ENCODE results near the gene EXTL1.

Gene EXTL1

DNA sequence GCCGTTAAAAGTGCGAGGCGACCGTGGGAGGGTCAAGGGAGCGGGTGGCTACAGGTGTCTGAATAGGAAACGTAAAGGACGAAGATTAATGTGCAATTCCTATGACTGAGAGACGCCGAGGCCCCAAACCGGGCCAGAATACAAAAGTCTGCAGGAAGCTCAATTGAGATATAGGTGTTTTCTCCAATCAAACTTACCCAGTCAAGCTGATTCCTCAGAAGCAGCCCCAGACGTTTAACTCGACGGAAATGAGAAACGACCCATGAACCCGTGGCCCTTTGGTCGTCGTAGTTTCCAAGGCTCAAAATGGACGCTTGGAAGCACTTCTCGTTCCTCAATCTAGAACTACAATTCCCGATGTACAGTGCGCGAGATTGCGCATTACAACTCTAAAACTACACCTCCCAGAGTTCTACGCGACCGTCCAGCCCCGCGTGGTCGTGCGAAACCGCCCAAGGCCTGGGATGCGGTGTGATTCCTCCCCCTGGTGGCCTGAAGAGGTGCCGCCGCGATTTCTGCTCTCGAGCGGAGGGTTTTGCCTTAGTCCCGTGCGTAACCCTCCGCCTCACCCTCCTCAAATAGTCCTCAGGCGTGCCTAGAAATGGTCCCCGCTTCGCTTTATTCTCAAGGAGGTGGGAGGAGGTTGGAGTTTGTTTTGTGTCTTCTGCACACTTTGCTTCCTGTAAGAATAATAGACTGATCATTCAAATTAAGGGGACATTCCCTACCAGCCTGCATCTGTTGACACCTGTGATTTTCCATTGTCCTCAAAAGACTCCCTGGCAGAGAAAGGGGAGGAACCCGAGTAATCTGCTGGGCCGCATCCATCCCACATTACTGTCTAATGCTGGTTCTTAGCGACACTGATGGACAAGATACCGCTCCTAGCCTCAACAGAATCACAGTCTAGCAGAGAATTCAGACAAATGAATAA lies 23.5 kb upstream of the EXTL1 start, which contains the start of gene PAFAH2:
PAFAH2 (minus strand) TSS at position 236 of the 934 bp plus-strand sequence. CDS start 7,247 bp downstream, outside the sequence.
- peak; percentile 99 for DNase-seq (ENCODE audit: low read depth)

- DNase-seq (ENCODE audit: low read depth), result no peak
These were observed 22.4 kb upstream of the EXTL1 start for GRCh38 chr1:25999041-25999800.

- no peak for DNase-seq (ENCODE audit: low read depth)
These were observed 18.3 kb upstream of the EXTL1 start for GRCh38 chr1:26003262-26003661.

DNA sequence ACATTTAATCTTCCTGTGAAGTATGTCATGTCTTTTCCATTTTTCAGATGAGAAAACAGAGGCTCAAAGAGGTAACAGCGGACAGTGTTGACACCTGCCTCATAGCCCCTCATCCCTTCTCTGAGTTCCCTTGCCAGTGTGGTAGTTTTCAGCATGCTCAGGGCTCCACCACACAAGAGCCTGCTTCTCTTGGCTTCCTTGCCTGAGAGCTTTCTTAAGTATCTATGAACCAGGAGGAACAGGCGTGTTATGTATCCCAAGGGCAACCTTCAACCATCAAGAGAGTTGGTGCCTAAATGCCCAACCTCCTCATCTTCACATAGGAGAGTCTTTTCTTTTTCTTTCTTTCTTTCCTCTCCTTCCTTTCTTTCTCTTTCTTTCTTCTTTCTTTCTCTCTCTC lies 17.8 kb upstream of the EXTL1 start:
- DNase-seq (ENCODE audit: low read depth), result no peak

DNA sequence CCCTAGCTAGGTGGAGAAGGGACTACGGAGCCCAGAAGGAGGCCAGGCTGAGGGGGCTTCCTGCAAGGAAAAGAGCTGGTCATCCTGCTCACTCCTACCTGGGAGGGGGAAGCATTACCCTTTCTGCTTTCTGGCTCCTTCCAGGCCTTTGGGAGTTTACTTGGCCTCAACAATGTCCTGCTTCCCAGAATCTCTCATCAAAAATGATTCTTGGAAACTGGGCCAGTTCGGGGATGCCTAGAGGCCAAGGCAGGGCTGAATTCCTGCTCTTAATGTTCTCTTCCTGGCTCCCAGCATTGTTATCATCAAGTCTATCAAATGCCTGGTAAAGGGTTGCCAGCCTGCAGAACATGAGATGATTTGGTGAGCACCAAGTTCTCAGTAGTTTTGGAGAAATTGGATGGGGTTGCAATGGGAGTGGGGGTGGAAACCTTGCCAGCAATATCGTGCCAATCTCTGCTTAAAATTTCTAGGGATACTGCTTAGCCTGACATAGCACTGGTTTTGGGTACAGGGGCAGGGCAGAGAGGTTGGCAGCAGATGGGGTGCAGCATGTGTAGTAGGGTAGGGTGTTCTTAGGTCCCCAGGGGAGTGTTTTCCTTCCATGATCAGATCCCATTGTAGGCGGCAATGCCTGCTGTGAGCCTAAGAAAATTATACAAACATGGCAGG lies 16.0 kb upstream of the EXTL1 start:
- no peak for DNase-seq (ENCODE audit: low read depth)

DNA sequence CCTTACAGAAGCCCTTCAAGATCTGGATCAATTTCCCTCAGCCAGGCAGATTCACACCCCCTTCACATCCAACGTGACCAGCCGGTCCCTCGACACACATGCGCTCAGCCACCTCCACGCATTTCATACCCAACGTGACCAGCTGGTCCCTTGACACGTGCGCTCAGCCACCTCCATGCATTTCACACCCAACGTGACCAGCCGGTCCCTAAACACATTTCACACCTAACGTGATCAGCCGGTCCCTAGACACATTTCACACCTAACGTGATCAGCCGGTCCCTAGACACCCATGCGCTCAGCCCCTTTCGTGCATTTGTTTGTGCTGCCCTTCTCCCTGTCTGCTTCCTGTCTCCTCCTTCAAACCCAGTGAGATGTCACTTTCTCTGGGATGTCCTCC lies 14.9 kb upstream of the EXTL1 start:
- no peak for DNase-seq (ENCODE audit: low read depth)

- no peak for DNase-seq (ENCODE audit: low read depth)
These were observed 11.7 kb upstream of the EXTL1 start for GRCh38 chr1:26009796-26010447.

GRCh38 chr1:26010825-26011224 lies 10.8 kb upstream of the EXTL1 start:
- DNase-seq (ENCODE audit: low read depth), result no peak

GRCh38 chr1:26012864-26013263 lies 8.7 kb upstream of the EXTL1 start:
- DNase-seq (ENCODE audit: low read depth), result no peak

- DNase-seq (ENCODE audit: low read depth), result no peak
These were observed 7.4 kb upstream of the EXTL1 start for GRCh38 chr1:26014179-26014578.

DNA sequence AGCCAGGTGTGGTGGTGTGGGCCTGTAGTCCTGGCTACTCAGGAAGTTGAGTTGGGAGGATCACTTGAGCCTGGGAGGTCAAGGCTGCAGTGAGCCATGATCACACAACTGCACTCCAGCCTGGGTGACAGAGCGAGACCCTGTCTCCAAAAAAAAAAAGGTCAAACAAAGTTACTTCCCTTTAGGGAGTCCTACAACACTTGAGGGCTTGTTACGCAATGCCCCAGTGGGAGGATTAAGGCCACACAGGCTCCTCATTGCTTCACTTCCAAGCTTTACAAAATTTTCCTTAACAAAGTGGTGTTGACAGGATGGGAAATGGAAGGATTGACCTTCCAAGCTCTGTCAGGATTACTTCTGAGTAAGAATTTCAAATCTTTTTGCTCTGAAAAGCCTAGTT lies 6.2 kb upstream of the EXTL1 start:
- peak; percentile 49 for DNase-seq (ENCODE audit: low read depth)

DNA sequence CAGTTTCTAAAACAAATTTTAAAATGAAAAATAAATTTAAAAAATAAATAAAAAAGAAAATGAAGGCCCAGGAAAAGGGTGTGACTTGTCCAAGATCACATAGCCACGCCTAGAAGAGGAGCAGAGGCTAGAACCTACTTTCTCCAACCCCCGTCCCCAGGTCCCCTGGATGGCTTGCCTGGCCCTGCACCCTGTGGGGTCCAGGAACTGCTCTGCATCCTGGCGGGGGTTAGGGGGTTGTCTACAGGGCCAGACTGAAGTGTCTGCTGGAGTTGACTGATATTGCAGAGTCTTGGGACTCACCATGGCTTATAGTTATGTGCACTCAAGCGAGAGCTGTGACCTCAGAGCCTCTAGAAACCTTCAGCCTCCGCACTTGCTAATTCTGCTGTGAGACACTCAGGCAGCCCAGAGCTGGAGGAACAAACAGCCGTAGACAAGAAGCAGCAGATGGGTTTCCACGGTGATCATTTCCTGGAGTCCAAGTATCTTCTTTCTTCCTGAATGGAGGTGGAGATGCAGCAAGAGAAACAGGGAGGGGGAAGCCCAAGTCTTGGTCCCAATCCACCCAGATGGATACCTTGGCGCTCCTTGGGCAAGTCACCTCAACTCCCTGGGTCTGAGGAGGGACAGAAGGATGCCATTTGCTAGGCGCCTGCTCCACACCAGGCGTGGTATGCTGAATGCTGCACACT lies 5.2 kb upstream of the EXTL1 start:
- DNase-seq (ENCODE audit: low read depth), result no peak

GRCh38 chr1:26016953-26017545 lies 4.5 kb upstream of the EXTL1 start:
- DNase-seq (ENCODE audit: low read depth), result no peak

- no peak for DNase-seq (ENCODE audit: low read depth)
These were observed 4.0 kb upstream of the EXTL1 start for GRCh38 chr1:26017606-26018005.

- no peak for DNase-seq (ENCODE audit: low read depth)
These were observed 1.8 kb upstream of the EXTL1 start for GRCh38 chr1:26019641-26020315.

DNA sequence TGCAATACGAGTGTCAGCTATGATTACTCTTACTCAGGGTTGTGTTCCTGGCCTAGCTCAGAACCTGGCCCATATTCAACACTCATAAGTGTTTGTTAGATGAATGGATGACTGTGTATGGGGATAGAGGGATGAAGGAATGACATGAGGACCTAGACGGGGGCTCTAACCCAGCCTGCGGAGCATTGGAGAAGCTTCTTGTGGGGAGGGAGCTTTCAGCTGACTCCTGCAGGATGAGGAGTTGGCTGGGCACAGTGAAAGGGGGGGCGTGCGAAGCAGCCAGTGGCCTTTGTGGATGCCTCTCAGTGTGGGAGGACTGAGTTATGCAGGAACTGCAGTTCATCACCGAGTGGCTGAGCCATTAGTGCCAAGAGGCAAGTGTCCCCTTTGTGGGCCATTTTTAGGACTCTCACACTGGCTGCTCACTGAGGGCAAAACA lies 1.2 kb upstream of the EXTL1 start:
- DNase-seq (ENCODE audit: low read depth), result no peak

GRCh38 chr1:26020941-26021646 lies 481 bp upstream of the EXTL1 start:
- DNase-seq (ENCODE audit: low read depth), result no peak

DNA sequence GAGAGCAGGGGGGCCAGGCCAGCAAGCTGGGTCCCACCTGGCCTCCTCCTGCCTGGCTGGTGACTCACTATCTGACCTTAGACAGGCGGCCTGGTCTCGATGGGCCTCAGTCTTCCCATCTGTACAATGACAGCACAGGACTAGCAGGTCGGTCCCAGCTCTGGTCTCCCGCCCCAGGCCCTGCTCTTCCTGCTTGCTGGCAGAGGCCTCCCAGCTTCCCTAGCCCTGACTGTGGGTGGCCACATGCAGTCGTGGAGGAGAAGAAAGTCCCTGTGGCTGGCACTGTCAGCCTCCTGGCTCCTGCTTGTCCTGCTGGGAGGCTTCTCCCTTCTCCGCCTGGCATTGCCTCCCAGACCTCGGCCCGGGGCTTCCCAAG lies 817 bp downstream of the EXTL1 start:
- no peak for DNase-seq (ENCODE audit: low read depth)

GRCh38 chr1:26023009-26023408 lies 1.4 kb downstream of the EXTL1 start:
- no peak for DNase-seq (ENCODE audit: low read depth)

DNA sequence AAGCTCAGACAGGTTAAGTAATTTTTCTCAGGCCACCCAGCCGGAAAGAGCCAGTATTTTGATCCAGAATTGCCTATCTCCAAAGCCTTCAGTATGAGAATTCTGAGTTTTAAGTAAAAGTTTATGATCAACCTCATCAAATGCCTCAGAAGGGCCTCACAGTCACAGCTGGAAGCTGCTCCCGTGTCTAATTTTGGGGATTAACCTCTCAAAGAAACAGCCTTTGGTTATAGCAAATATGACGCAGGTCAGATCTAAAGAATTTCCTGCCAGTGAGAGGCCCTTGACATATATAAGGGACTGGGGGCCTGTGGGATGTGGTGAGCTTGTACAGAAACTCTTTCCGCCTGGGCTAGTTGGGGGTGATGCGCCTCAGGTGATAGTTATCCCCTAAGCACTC lies 2.3 kb downstream of the EXTL1 start:
- no peak for DNase-seq (ENCODE audit: low read depth)
